HG02759 (cell line): Measurements from ENCODE around the gene SCAPER.
A peak's percentile ranks its signal among the peaks of the same experiment; 100 is the strongest.
"Not testable (repeated sequence)": the region's sequence is repeated elsewhere in the genome, so short reads cannot be mapped to it uniquely, and the experiment has no call there.

Experiments used
- ATAC-seq: cut with Tn5 transposase; IDR thresholded peaks from one replicate; pipeline ENCODE4 v1.9.1; 2021; ENCODE audit warnings: mild to moderate bottlenecking, moderate library complexity; ENCODE audit not compliant: unreplicated experiment

SCAPER gene

DNA sequence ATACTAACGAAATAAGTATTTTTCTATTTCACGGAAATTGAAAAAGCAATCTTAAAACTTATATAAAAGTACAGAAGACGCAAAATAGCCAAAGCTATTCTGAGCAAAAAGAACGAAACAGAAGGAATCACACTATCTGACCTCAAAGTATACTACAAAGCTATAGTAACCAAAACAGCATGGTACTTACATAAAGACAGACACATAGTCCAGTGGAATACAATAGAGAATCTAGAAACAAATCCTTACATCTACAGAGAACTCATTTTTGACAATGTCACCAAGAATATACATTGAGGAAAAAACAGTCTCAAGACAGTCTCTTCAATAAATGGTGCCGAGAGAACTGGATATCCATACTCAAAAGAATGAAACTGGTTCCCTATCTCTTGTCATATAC, 322.6 kb downstream of the SCAPER start:
- ATAC-seq, result no peak

DNA sequence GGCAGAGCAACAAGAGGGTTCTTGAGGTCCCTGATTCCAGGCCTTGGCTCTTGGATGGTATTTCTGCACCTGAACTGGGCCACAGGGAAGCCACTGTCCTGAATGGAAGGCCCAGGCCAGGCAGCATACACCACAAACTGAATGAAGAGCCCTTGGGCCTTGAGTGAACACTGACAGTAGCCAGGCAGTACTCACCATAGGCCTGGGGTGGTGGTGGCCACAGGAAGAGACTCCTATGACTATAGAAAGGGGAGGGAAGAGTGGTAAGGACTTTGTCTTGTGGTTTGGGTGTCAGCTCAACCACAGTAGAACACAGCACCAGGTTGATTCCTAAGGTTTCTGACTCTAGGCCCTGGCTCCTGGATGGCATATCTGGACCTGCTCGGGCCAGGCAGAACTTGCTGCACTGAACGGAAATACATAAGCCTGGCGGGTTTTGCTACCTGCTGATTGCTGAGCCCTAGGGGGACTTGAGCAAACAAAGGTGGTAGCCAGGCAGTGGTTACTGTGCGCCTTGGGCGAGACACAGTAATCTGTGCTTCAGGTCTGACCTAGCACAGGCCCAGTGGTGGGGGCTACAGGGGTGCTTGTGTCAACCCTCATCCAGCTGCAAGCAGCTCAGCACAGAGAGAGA, 327.1 kb downstream of the SCAPER start:
- no peak for ATAC-seq

DNA sequence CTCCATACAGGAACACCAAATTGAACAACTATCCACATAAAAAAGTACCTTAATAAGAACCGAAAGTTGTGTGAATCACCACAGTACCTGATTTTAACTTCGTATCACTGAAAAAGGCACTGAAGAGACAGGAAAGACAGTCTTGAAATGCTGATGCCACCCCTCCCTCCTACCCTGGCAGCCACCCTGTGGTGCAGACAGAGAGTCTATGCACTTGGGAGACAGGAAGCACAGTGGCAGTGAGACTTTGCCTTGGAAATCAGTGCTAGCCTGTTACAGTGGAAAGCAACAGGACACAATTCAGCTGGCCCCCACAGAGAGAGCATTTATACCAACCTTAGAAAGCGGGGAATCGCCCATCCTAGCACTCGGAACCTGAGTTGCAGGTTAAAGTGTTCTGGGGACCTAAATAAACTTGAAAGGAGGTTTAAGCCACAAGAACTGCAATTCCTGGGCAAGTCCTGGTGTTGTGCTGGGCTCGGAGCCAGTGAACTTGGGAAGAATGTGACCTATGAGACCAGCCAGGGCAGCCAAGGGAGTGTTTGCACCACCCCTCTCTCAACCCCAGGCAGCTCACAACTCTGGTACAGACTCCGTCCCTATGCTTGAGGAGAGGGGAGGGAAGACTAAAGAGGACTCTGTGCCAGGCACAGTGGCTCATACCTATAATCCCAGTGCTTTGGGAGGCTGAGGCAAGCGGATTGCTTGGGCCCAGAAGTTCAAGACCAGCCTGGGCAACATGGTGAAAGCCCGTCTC, 328.4 kb downstream of the SCAPER start:
- ATAC-seq, result no peak

DNA sequence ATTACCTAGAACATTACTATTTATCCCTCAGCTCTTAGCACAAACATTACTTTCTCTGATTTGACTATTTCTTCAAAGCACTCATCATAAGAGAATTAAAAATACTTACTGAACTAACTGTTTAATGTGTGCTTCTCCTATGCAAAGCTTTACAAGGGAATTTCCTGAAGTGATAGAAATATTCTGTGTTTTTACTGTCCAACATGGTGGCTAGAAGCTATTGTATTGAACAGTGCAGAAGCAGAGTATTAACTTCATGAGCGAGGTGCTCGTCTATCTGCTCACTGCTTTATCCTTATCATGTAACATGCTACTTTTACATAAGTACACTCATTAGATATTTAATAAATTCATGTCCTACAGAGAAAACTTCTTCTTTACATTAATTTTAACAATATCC, 329.5 kb downstream of the SCAPER start:
- ATAC-seq, result no peak

DNA sequence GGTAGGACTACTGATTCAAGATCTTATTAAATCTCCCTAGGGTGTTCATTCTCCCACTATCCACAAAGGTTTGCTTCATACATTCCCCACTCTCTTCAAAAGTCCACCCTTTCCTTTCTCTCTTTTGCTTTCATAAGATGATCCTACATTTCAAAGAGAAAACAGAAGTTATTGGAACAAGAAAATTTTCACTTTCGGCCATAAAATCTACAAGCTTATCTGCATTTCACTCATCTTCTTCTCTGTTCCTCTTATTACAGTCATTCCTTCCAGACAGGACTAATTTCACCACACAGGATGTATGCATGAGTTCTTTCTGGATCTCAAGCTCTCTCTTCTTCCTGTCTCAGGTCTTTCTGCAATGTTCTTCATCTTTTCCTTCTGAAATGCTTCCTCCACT, 329.9 kb downstream of the SCAPER start:
- peak; percentile 85 for ATAC-seq

DNA sequence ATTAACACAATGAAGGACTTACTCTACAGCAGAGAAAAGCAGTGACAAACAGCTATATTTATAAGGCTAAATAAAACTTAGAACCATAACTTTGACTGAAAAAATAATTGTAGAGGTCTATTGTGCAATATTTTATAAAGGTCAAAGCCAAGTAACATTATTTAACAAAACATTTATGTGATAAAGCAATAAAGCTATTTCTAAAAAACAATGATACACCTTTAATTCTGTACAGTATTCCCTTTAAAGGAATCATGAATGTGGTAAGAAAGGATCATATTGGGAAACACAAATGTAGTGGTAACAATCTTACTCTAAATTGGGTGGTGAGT, 332.2 kb downstream of the SCAPER start:
- ATAC-seq, result no peak

DNA sequence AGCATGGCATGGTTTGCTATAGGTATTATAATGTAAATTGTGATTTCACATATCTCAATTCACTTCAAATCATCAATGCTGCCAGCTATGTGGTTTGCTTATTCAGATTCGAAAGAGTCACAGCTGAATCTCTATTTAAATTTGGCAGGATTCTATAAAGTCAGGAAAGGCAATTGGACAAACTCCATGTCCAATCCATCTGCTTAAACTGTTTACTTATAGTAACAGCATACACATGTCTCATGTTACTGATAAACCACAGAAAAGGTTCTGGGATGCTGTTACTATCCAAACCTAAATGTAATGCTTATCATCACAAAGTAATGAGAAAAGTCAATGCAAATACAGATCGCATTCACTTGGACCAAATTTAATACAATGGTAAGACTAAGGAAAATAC, 338.9 kb downstream of the SCAPER start:
- ATAC-seq, result no peak

DNA sequence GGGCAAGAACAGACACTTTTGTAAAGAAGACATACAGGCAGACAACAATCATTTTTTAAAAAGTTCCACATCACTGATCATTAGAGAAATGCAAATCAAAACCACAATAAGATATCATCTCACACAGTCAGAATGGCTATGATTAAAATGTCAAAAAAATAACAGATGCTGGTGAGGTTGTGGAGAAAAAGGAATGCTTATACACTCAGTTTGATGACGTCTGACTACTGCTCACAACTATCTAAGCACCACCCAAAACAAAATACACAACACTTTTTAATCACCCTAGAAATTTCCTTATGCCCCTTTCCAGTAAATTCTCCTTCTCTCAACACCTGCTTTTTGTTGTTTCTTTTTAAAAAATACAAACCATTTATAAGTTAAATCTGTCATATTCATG, 339.8 kb downstream of the SCAPER start:
- ATAC-seq, result no peak

DNA sequence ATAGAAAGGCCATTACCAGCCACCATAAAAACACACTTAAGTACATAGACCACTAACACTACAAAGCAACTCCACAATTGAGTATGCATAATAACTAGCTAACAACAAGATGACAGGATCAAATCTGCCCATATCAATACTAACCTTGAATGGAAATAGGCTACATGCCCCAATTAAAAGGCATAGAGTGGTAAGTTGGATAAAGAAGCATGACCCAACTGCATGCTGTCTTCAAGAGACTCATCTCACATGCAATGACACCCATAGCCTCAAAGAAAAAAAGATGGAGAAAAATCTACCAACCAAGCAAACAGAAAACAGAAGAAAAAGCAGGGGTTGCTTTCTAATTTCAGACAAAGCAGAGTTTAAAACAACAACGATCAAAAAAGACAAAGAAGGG, 349.9 kb downstream of the SCAPER start:
- ATAC-seq, result no peak

DNA sequence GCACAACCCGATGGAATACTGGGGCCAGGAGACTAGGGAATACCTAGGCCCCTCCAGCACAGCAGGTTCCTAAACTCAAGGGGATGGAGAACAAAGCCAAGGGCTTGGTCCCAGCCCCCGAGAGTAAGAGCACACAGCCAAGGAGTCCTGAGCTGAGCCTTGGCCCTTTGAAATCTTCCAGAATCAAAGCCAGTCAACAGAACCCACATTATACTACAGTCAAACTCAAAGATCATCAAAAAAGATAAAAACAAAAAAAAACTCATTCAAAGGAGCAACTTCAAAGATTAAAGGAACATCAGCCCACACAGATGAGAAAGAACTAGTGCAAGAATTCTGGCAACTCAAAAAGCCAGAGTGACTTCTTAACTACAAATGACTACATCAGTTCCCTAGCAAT, 351.6 kb downstream of the SCAPER start:
- no peak for ATAC-seq

DNA sequence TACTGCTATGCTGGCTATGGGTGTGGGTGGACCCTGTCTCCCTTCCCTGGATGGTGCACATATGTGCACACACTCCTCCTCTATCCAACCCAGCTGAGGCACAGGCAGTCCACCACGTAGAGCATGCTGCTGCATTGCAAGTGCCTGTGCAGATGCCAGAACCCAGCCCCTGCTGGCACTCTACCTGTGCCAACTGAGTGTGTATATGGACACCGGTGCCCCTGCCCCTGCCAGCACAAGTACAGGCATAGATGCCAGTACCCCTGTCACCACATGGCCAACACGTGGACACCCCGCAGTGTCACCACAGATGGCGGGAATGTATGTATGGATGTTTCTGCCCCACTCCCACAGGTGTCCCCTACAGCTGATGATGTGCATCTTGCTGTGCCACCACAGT, 352.0 kb downstream of the SCAPER start:
- ATAC-seq, result no peak

DNA sequence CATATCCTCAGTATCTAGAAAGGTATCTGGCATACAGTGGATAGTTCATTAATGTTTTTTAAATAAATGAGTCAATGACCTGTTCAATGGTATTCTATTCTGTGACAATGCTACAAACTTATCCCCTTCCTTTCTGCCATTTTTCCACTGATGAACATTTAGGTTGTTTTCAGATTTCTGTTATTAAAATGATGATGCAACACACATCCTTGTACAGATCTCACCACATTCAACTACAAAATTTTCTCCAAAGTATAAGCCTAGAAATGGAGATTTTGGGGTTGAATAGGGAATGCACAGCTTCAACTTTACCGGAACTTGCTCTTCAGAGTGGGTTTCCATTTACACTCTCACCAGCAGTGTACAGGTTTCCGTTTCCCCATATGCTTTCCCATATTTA, 358.3 kb downstream of the SCAPER start:
- ATAC-seq, result no peak

DNA sequence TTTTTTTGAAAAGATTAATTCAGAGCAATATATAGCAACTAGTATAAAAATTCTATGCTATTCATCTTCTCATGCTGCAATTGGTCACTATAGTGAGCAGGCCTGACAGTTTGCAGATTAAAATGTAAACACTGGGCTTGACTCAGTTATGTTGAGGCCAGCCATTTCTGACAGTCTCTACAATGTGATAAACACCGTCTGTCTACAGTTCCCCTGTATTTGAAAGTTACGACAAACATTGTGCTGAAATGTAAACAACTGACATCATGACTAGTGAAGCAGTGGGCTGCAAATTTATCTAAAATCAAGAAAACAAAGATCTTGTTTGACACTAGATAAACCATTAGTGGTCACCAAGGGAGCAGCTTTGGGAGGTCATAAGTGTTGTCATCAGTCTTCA, 371.1 kb downstream of the SCAPER start:
- no peak for ATAC-seq

DNA sequence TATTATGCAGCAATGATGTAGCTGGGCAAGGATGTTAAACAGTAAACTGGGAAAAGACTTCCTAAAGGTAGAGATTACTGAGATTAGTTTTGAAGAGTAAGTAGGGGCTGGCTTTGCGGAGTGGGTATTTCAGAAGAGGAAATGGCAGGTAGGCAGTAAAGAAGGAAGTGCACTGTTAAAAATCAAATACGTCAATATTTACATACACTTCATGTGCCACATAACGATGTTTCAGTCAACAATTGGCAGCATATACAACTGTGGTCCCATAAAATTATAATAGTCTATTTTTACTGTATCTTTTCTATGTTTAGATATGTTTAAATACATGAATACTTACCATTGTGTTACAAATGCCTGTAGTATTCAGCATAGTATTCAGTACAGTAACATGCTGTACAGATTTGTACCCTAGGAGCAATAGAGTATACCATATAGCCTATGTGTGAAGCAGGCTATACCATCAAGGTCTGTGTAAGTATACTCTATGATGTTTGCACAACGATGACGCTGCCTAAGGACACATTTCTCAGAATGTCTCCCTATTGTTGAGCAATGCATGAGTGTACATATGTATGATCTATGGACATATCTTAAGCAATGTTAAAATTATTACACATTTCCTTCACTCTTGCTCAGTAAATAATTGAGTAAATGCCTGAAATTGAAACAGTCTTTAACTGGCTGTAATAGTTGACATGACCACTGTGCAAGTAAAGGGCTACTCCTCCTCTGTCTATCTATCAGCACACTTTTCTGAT, 371.9 kb downstream of the SCAPER start:
- no peak for ATAC-seq

DNA sequence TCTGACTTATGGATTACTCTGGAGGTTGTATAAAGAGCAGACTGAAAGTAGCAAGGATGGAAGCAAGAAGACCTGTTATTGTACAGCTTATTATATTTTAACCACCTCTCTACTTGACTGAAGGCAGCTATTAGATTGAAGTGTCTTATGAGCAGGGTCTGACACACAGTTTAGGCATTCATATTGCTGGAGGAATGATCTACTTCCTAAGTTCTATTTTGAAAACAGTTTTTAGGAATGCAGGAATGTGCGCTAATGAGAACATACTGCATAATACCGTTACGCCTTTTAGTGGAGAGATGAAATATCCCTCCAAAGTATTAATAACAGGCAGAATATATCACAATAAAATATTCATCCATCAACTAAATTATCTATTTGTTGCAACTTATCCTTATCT, 375.2 kb downstream of the SCAPER start:
- ATAC-seq, result no peak

DNA sequence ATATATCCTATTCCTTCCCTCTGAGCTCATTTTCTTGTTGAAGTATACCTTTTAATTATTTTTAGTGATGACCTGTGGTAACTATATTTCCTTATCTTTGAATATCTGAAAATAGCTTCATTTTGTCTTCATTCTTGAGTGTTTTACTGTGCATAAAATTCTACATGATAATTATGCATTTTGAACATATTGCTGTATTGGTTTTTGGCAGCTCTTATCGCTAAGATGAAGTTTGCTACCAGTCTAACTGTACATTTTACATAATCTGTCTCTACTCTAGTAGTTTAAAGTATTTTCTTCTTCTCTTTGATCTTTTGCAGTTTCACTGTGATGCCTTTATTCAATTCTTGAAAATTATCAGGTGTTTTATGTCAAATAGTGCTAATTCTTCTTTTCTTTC, 379.0 kb downstream of the SCAPER start:
- ATAC-seq, result no peak

DNA sequence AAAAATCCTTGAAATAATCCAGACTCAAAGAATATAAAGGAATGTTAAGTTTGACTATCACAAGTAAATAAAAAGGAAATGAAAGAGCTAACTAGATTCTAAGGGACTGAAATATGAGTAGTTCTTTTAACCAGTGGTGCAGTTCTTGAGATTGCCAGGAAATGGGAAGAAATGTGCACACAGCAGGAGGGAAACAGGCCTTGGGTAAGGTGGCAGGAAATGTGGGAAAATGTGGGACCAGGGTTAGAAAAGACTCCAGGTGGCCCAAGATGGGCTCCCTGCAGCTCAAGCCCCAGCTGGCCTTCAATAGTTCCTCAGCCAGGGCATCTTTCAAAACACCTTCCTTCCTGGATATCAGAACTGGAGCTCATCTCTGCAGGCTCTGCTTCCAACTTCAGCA, 387.2 kb downstream of the SCAPER start:
- no peak for ATAC-seq

DNA sequence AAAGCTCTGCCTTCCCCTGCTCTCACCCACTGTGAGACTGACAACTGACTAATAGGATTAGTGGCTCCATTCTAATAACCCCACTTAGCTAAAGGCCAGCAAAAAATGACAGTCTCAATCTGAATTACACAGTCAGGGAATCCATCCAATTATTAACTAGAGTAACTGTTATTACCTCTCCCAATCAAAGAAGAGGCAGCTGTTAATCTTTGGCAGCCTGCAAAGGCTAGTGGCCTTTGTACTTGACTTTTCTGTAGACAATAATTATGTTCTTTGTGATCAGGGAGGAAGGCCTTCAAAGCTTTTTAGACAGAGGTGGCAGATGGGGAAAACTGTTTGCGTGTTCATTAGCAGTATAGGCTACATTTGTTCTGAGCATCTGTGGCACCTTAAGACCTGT, 390.9 kb downstream of the SCAPER start:
- no peak for ATAC-seq

DNA sequence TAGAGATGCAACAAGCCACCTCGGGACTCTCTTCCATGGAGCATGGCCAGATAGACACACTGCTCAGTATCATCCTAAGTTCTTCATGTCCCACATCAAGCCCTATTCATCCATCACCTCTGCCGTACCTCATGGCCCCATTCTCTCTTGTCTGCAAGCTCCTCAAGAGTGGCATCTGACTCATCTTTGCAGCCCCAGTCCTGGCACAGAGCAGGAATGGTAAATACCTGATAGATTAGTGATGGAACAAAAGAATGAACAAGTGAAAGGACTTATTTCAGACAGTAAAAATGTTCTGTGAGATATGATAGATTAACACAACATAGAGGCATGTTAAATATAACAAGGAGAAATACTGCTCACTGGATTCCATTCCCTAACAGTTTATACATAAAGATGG, 392.2 kb downstream of the SCAPER start:
- ATAC-seq, result no peak

DNA sequence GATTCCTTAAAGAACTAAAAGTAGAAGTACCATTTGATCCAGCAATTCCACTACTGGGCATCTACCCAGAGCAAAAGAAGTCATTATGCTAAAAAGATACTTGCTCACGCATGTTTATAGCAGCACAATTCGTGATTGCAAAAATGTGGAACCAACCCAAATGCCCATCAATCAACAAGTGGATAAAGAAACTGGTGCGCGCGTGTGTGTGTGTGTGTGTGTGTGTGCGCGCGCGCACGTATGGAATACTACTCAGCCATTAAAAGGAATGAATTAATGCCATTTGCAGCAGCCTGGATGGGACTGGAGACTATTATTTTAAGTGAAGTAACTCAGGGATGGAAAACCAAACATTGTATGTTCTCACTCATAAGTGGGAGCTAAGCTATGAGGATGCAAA, 394.5 kb downstream of the SCAPER start:
- ATAC-seq, result not testable (repeated sequence)

DNA sequence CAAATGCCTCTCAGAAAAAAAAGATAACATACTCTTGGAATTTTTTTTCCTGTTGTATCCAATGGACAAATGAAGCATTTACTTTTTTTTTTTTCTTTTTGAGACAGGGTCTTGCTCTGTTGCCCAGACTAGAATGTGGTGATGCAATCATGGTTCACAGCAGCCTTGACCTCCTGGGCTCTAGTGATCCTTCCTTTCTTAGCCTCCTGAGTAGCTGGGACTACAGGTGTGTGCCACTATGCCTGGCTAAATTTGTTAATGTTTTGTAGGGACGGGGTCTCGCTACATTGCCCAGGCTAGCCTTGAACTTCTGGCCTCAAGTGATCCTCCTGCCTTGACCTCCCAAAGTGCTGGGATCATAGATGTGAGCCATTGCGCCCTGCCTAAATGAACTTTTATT, 401.3 kb downstream of the SCAPER start:
- ATAC-seq, result no peak

DNA sequence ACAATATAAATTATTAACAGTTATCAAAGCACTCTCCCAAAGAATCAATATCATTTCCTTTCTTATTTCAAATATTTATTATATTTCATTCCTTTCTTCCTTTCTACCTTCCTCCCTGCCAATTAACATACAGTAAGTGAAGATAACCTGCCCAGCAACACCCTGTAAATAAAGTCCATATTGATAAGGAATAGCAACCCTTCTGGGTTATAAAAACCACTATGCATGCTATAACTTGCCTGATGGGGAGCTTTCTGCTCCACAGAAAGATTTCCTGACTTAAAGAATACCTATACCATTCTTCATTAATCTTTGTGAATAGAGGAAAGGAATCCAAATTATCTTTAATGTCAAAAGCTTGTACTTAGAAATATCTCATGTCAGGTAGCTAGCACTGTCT, 402.0 kb downstream of the SCAPER start:
- no peak for ATAC-seq
